ENCODE measurements around the gene L1CAM.

Gene L1CAM

GRCh38 chrX:153878345-153878744 is 7.6 kb downstream of the L1CAM start:
- Histone ChIP-seq H3K9me3 (ENCODE audit: insufficient read depth, low read length) (no peaks in the 10 kb centered on the region), H3K9ac (ENCODE audit: low read length) (no peak overlapping the region), H3K27me3 (ENCODE audit: low read depth, low read length) (no peaks in the 10 kb centered on the region), H3K79me2 (ENCODE audit: low read length) (no peaks in the 10 kb centered on the region), H3K4me3 (ENCODE audit: low read length) (no peak overlapping the region), H3K36me3 (replicated peaks; ENCODE audit: low read depth, low read length) (no peaks in the 10 kb centered on the region), H3K4me1 (ENCODE audit: low read length) (peaks cover 44% of the 10 kb centered on the region), H4K20me1 (ENCODE audit: insufficient read depth, low read length) (peaks cover 31% of the 10 kb centered on the region), H3K4me2 (ENCODE audit: low read length) (0 out of 2 replicates have a peak overlapping the region, but pooled peaks have one; percentile 68), H2AFZ (ENCODE audit: low read depth, low read length) (no peak overlapping the region), H3K27ac (ENCODE audit: low read length) (no peak overlapping the region)
- TF ChIP-seq EZH2phosphoT487 (IDR thresholded peaks at IDR 0.05; ENCODE audit: low read depth) = no peak
- no peak for TF ChIP-seq CTCF (IDR thresholded peaks at IDR 0.05; ENCODE audit: low read depth, low read length)

GRCh38 chrX:153877571-153878261 is 8.3 kb downstream of the L1CAM start:
- Histone ChIP-seq H4K20me1 (ENCODE audit: insufficient read depth, low read length) (peaks cover 36% of the 10 kb centered on the region), H2AFZ (ENCODE audit: low read depth, low read length) (no peak overlapping the region)

GRCh38 chrX:153876112-153876491 is 9.9 kb downstream of the L1CAM start:
- no peak for TF ChIP-seq CTCF (IDR thresholded peaks at IDR 0.05; ENCODE audit: low read depth, low read length)
- no peak for TF ChIP-seq EZH2phosphoT487 (IDR thresholded peaks at IDR 0.05; ENCODE audit: low read depth)
- H2AFZ ChIP-seq (ENCODE audit: low read depth, low read length) = no peak overlapping the region
- no peak overlapping the region for H3K27ac ChIP-seq (ENCODE audit: low read length)
- H3K27me3 ChIP-seq (ENCODE audit: low read depth, low read length) = no peaks in the 10 kb centered on the region
- no peaks in the 10 kb centered on the region for H3K9me3 ChIP-seq (ENCODE audit: insufficient read depth, low read length)
- no peaks in the 10 kb centered on the region for H3K79me2 ChIP-seq (ENCODE audit: low read length)
- no peaks in the 10 kb centered on the region for H3K36me3 ChIP-seq (replicated peaks; ENCODE audit: low read depth, low read length)
- H3K9ac ChIP-seq (ENCODE audit: low read length) = no peak overlapping the region
- peaks cover 27% of the 10 kb centered on the region for H4K20me1 ChIP-seq (ENCODE audit: insufficient read depth, low read length)
- H3K4me3 ChIP-seq (ENCODE audit: low read length) = no peak overlapping the region
- peaks cover 35% of the 10 kb centered on the region for H3K4me1 ChIP-seq (ENCODE audit: low read length)
- no peak overlapping the region for H3K4me2 ChIP-seq (ENCODE audit: low read length)

More at GRCh38 chrX:153877571-153878261, 8.3 kb downstream of the L1CAM start:
- Histone ChIP-seq H3K9me3 (ENCODE audit: insufficient read depth, low read length) (no peaks in the 10 kb centered on the region), H3K79me2 (ENCODE audit: low read length) (no peaks in the 10 kb centered on the region), H3K27ac (ENCODE audit: low read length) (no peak overlapping the region), H3K4me3 (ENCODE audit: low read length) (no peak overlapping the region), H3K4me1 (ENCODE audit: low read length) (peaks cover 42% of the 10 kb centered on the region), H3K4me2 (ENCODE audit: low read length) (no peak overlapping the region), H3K9ac (ENCODE audit: low read length) (no peak overlapping the region), H3K27me3 (ENCODE audit: low read depth, low read length) (no peaks in the 10 kb centered on the region), H3K36me3 (replicated peaks; ENCODE audit: low read depth, low read length) (no peaks in the 10 kb centered on the region)
- TF ChIP-seq EZH2phosphoT487 (IDR thresholded peaks at IDR 0.05; ENCODE audit: low read depth) = no peak
- TF ChIP-seq CTCF (IDR thresholded peaks at IDR 0.05; ENCODE audit: low read depth, low read length) = no peak

- peaks cover 27% of the 10 kb centered on the region for H4K20me1 ChIP-seq (ENCODE audit: insufficient read depth, low read length)
- H3K27me3 ChIP-seq (ENCODE audit: low read depth, low read length) = no peaks in the 10 kb centered on the region
- no peaks in the 10 kb centered on the region for H3K79me2 ChIP-seq (ENCODE audit: low read length)
- no peak overlapping the region for H3K27ac ChIP-seq (ENCODE audit: low read length)
- no peak overlapping the region for H3K4me2 ChIP-seq (ENCODE audit: low read length)
- H2AFZ ChIP-seq (ENCODE audit: low read depth, low read length) = no peak overlapping the region
- no peak overlapping the region for H3K9ac ChIP-seq (ENCODE audit: low read length)
- H3K4me3 ChIP-seq (ENCODE audit: low read length) = no peak overlapping the region
- H3K36me3 ChIP-seq (replicated peaks; ENCODE audit: low read depth, low read length) = no peaks in the 10 kb centered on the region
- H3K4me1 ChIP-seq (ENCODE audit: low read length) = peaks cover 30% of the 10 kb centered on the region
- no peak for TF ChIP-seq CTCF (IDR thresholded peaks at IDR 0.05; ENCODE audit: low read depth, low read length)
- no peak for TF ChIP-seq EZH2phosphoT487 (IDR thresholded peaks at IDR 0.05; ENCODE audit: low read depth)
- no peaks in the 10 kb centered on the region for H3K9me3 ChIP-seq (ENCODE audit: insufficient read depth, low read length)
Observed at GRCh38 chrX:153875391-153876111, 10.4 kb downstream of the L1CAM start.
